Osteocyte (in vitro differentiated cells): ENCODE results near the gene CX3CR1. TPM values are rescaled to one million over a fixed set of nuclear protein-coding genes. Genes with fewer than 3 reads are reported as not detected.
A peak's percentile ranks its signal among the peaks of the same experiment; 100 is the strongest.

Experiments
- DNase-seq: peaks from one replicate; pipeline ENCODE4 v3.0.0; 2021; ENCODE audit warnings: mixed read lengths; ENCODE audit not compliant: unreplicated experiment; ENCODE audit errors: extremely low spot score
- H3K27ac Mint-ChIP-seq: one replicate; pipeline ENCODE4 v1.8.0; 2021; ENCODE audit warnings: mild to moderate bottlenecking, mixed read lengths; ENCODE audit not compliant: unreplicated experiment
- H3K27me3 Mint-ChIP-seq: one replicate; pipeline ENCODE4 v1.8.0; 2021; ENCODE audit warnings: mixed read lengths; ENCODE audit not compliant: unreplicated experiment
- H3K36me3 Mint-ChIP-seq: one replicate; pipeline ENCODE4 v1.8.0; 2021; ENCODE audit warnings: mixed read lengths; ENCODE audit not compliant: unreplicated experiment
- H3K4me1 Mint-ChIP-seq: one replicate; pipeline ENCODE4 v1.8.0; 2021; ENCODE audit warnings: mixed read lengths; ENCODE audit not compliant: unreplicated experiment
- H3K4me3 Mint-ChIP-seq: one replicate; pipeline ENCODE4 v1.8.0; 2021; ENCODE audit warnings: mild to moderate bottlenecking, moderate library complexity, mixed read lengths; ENCODE audit not compliant: unreplicated experiment
- H3K9me3 Mint-ChIP-seq: one replicate; pipeline ENCODE4 v1.8.0; 2021; ENCODE audit warnings: mixed read lengths; ENCODE audit not compliant: unreplicated experiment
- total RNA-seq: library from RNA; stranded (reverse); gene quantifications from 2 replicates; pipeline ENCODE4 v1.2.1, GENCODE V29; 2021
- TF ChIP-seq, protein P1 (sequence below): fragments of 200-600 bp; sonication (generic); IDR thresholded peaks from 2 replicates; pipeline ENCODE4 v1.5.0; 2021; ENCODE audit warnings: antibody characterized with exemption, mild to moderate bottlenecking, moderate library complexity

The CX3CR1 gene
- total RNA-seq, 1 donor from 2014 or later, result not detected

- Mint-ChIP-seq H3K36me3 (no peaks in the 10 kb centered on the region), H3K4me3 (no peak overlapping the region), H3K27ac (no peak overlapping the region), H3K4me1 (no peaks in the 10 kb centered on the region), H3K27me3 (peaks cover 27% of the 10 kb centered on the region), H3K9me3 (no peaks in the 10 kb centered on the region)
- TF ChIP-seq, protein P1, sequence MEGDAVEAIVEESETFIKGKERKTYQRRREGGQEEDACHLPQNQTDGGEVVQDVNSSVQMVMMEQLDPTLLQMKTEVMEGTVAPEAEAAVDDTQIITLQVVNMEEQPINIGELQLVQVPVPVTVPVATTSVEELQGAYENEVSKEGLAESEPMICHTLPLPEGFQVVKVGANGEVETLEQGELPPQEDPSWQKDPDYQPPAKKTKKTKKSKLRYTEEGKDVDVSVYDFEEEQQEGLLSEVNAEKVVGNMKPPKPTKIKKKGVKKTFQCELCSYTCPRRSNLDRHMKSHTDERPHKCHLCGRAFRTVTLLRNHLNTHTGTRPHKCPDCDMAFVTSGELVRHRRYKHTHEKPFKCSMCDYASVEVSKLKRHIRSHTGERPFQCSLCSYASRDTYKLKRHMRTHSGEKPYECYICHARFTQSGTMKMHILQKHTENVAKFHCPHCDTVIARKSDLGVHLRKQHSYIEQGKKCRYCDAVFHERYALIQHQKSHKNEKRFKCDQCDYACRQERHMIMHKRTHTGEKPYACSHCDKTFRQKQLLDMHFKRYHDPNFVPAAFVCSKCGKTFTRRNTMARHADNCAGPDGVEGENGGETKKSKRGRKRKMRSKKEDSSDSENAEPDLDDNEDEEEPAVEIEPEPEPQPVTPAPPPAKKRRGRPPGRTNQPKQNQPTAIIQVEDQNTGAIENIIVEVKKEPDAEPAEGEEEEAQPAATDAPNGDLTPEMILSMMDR, result no peak
- DNase-seq, result no peak
Observed at GRCh38 chr3:39278616-39278935, 1.3 kb downstream of the CX3CR1 start.

DNA sequence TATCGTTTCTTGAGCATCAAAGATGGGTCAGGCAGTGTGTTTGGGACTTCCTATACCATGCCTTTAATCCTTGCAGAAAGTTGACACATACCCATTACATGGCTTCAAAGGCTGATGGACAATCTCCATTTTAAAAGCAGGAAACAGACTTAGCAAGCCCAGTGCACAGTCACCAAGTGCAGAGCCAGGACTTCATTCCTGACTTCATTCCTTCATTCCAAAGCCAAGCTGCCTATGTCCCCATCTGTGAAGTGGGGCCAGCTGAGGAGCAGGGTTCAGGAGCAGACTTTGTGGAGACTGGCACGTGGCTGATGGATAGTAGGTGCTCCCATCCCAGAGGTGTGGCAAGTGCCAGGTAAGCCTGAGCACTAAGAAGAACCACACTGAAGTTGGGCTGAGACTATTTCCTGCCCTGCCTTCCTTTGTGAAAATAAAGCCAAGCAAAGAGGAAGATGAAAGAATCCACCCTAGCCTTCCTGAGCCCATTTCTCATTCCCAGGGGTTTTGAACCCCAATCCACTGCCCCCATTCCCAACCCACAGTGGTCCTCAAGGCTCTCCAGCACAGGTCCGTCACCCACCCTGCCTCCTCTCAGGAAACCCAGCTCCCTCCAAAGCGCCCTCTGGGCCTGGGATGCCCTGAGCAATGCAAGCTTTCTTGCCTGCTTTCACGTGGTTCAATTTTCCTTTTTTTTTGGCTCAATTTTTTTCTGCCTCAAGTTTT is 1.8 kb downstream of the CX3CR1 start:
- H3K27me3 Mint-ChIP-seq, result peaks cover 27% of the 10 kb centered on the region
- no peaks in the 10 kb centered on the region for H3K4me1 Mint-ChIP-seq
- no peak overlapping the region for H3K4me3 Mint-ChIP-seq
- no peaks in the 10 kb centered on the region for H3K9me3 Mint-ChIP-seq
- TF ChIP-seq, protein P1, result no peak
- peak; percentile 63 for DNase-seq
- no peaks in the 10 kb centered on the region for H3K36me3 Mint-ChIP-seq
- no peak overlapping the region for H3K27ac Mint-ChIP-seq

- Mint-ChIP-seq H3K27ac (no peak overlapping the region), H3K4me3 (no peak overlapping the region), H3K27me3 (peaks cover 27% of the 10 kb centered on the region), H3K9me3 (no peaks in the 10 kb centered on the region), H3K4me1 (no peaks in the 10 kb centered on the region), H3K36me3 (no peaks in the 10 kb centered on the region)
- TF ChIP-seq, protein P1, result no peak
- DNase-seq, result no peak
Observed at GRCh38 chr3:39276746-39277145, 3.1 kb downstream of the CX3CR1 start.

- H3K36me3 Mint-ChIP-seq, result no peaks in the 10 kb centered on the region
- H3K4me1 Mint-ChIP-seq, result no peaks in the 10 kb centered on the region
- TF ChIP-seq, protein P1, result no peak
- H3K4me3 Mint-ChIP-seq, result no peak overlapping the region
- no peaks in the 10 kb centered on the region for H3K9me3 Mint-ChIP-seq
- peaks cover 27% of the 10 kb centered on the region for H3K27me3 Mint-ChIP-seq
- H3K27ac Mint-ChIP-seq, result no peak overlapping the region
- no peak for DNase-seq
Observed at GRCh38 chr3:39275963-39276593, 3.8 kb downstream of the CX3CR1 start.

DNA sequence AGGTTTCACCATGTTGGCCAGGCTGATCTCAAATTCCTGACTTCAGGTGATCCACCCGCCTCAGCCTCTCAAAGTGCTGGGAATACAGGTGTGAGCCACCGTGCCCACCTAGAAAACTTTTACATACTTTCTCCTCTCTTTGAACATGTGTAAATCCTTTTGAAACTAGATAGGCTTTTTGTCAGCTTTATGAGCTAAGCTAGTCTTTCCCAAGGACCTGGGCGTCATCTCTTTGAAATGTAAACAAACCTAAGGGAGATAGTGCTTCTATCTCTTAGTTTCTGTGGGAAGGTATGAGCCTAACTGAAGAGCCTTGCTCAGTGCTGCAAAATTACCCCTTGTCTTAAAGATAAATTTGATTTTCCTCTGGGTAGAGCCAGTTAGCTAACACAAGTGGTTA is 4.8 kb downstream of the CX3CR1 start:
- H3K27ac Mint-ChIP-seq, result no peak overlapping the region
- H3K4me1 Mint-ChIP-seq, result no peaks in the 10 kb centered on the region
- no peaks in the 10 kb centered on the region for H3K9me3 Mint-ChIP-seq
- no peak overlapping the region for H3K4me3 Mint-ChIP-seq
- TF ChIP-seq, protein P1, result no peak
- H3K36me3 Mint-ChIP-seq, result no peaks in the 10 kb centered on the region
- H3K27me3 Mint-ChIP-seq, result peaks cover 31% of the 10 kb centered on the region
- DNase-seq, result no peak
